ENCODE data around the gene HAPLN1.

DNA sequence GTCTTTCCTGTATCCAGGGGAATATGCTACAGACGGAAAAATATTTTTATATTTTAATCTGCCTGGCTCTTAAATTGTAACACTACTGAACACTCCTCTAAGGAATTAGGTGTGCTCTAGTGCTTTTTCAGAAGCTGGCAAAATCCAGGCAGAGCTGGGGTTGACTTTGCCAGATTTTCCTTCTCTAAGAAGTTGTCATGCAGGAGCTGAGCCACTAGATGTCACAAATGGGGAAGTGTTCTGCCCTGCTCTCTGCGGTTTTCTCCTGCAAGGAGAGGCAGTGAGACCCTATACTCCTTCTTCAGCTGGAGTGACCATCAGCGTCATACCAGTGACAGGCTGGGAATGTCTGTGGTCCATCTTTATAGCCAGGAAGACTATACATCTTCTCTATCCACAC, 112.5 kb downstream of the HAPLN1 start:
- TF ChIP-seq, protein P1, sequence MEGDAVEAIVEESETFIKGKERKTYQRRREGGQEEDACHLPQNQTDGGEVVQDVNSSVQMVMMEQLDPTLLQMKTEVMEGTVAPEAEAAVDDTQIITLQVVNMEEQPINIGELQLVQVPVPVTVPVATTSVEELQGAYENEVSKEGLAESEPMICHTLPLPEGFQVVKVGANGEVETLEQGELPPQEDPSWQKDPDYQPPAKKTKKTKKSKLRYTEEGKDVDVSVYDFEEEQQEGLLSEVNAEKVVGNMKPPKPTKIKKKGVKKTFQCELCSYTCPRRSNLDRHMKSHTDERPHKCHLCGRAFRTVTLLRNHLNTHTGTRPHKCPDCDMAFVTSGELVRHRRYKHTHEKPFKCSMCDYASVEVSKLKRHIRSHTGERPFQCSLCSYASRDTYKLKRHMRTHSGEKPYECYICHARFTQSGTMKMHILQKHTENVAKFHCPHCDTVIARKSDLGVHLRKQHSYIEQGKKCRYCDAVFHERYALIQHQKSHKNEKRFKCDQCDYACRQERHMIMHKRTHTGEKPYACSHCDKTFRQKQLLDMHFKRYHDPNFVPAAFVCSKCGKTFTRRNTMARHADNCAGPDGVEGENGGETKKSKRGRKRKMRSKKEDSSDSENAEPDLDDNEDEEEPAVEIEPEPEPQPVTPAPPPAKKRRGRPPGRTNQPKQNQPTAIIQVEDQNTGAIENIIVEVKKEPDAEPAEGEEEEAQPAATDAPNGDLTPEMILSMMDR (IDR thresholded peaks at IDR 0.05) = peak in 2 of 4 experiments; percentile 11 to 30
- TF ChIP-seq POLR2AphosphoS5 (IDR thresholded peaks at IDR 0.05) = no peak
- no peak for TF ChIP-seq EP300 (IDR thresholded peaks at IDR 0.05)
- no peak for TF ChIP-seq POLR2A (IDR thresholded peaks at IDR 0.05)
